HCT116 (cell line): Measurements from ENCODE around the gene MEIOSIN.
"Not testable (repeated sequence)": the region's sequence is repeated elsewhere in the genome, so short reads cannot be mapped to it uniquely, and the experiment has no call there.

Experiments
- CTCF ChIP-seq, 3 experiments: fragments of 200-600 bp in 1 of 3; sonication (generic) in 1 of 3; IDR thresholded peaks in 2 of 3; conservative IDR thresholded peaks in 1 of 3; 2 replicates each; pipeline ENCODE4 v1.5.1; 2012 to 2017; ENCODE audit warnings: low read depth in 2 of 3, low read length in 2 of 3, antibody characterized with exemption in 1 of 3, borderline replicate concordance in 1 of 3, control low read depth in 1 of 3, mild to moderate bottlenecking in 1 of 3, mixed read lengths in 1 of 3, mixed run types in 1 of 3, moderate library complexity in 1 of 3; ENCODE audit not compliant: insufficient read depth in 1 of 3
- POLR2A ChIP-seq: IDR thresholded peaks from 2 replicates; pipeline ENCODE4 v1.7.0; 2011; ENCODE audit warnings: borderline replicate concordance; ENCODE audit not compliant: insufficient read depth, insufficient read length; ENCODE audit errors: extremely low read depth

- TF ChIP-seq CTCF (IDR thresholded peaks at IDR 0.05 in 2 of 3, conservative IDR thresholded peaks at IDR 0.05 in 1 of 3; ENCODE audit: borderline replicate concordance in 1 of 3, insufficient read depth in 1 of 3, low read depth in 2 of 3, low read length in 2 of 3); POLR2A: not testable (repeated sequence)
Measured at GRCh38 chr19:45751483-45751882, 18.2 kb downstream of the MEIOSIN start.
